ENCODE measurements around the gene GK.
A peak's percentile ranks its signal among the peaks of the same experiment; 100 is the strongest.
"Not testable (repeated sequence)": the region's sequence is repeated elsewhere in the genome, so short reads cannot be mapped to it uniquely, and the experiment has no call there.

GK gene

DNA sequence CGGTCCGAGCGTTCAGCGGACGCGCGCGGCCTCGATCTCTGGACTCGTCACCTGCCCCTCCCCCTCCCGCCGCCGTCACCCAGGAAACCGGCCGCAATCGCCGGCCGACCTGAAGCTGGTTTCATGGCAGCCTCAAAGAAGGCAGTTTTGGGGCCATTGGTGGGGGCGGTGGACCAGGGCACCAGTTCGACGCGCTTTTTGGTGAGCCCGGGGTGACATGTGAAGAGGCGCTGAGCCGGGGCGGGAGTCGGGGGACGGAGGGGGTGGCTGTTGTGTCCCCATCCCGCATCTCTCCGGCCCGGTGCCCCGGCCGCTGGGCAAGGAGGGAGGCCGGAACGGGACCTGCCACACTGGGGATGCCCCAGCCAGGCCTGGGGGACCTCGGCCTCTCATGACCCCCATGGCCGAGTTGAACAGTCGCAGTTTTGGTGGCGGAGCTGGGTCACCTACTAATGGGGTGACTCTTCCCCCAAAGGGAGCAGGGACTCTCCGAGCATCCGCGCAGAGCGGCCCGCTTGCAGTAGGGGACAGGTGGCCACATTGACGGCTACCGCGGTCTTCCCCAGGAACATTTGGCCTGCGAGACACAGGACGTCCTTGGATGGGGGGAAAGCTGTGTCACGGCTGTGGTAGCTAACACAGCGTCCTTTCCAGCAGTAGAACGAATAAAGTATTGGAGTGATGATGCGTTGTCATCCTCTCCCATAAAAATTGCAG, at the start of gene GK:
TSS of gene GK (plus strand) at position 9 of the 717 bp plus-strand sequence. CDS start at position 124, 115 bp downstream.
- DNase-seq: peak; percentile 43

DNA sequence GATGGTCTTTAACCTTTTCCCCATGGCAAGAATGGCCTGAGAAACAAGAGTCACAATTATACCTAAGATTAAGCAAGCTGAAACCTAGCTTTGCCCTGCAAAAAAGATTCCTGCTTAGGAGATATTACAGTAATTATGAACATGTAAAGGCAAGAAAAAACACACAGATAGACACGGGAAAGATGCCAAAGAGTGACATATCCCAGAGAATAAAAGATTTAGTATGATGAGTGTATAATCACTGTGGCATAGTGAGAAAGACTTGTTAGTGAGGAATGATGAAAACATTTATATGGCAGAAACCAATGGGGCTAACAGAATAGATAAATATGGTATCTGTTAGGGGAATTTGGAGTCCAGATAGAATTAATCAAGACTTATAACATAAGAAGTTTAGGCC, 46.1 kb upstream of the GK start:
- no peak for DNase-seq

DNA sequence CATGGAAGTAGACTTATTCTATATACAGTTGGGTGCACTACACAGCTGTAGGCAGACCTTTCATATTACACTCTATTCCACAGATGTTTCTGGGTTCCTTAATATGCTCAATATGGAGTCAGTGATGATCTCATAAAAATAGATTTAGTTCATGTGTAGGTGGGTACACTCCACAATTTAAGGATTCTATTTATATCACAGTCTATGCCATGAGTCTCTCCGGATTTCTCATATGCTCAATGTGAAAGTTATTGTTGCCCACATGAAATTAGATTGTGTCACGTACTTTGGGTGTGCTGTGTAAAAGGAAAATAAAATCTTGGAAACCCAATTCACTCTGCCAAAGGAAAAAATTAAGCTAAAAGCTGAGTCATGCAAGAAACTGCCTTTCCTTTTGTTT, 43.2 kb upstream of the GK start:
- no peak for DNase-seq

DNA sequence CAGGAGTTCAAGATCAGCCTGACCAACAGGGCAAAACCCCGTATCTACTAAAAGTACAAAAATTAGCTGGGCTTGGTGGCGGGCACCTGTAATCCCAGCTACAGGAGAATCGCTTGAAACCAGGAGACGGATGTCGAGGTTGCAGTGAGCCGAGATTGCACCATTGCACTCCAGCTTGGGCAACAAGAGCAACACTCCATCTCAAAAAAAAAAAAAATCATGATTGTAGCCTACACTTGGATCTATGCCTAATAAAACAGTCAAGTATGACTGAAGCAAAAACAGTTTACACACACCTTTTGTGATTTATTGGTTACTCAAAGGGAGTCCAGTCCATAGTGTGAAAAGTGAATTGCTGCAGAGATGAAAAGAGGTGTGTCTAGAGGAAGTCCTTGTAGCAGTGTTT, 41.0 kb upstream of the GK start:
- no peak for DNase-seq

DNA sequence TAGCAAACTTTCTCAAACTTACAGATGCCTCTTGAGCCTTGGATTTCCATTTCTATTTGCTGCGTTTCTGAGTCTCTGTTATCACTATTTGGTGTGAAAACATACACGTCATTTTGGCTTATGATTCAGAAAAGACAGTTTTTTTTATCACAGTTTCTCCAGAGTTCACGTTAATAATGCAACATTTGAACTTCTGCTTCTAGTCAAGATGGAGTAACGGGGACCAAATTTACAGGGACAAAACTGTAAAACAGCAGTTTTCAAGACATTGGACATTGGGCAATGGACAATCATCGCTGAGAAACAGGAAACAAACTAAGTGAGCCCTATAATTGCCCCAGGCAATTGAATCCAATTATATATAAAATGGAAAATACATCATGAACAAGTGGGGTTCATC, 39.5 kb upstream of the GK start:
- no peak for DNase-seq

DNA sequence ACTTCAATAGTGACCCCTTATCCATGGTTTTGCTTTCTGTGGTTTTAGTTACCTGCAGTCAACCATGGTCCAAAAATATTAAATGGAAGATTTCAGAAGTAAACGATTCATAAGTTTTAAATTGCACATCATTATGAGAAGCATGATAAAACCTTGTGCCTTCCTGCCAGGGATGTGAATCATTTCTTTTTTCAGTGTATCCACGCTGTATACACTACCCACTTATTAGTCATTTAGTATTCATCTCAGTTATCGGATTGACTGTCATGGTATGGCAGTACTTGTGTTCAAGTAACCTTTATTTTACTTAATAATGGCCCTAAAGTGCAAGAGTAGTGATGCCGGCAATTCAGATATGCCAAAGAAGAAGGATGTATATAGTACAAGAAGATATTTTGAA, 38.0 kb upstream of the GK start:
- DNase-seq: no peak

DNA sequence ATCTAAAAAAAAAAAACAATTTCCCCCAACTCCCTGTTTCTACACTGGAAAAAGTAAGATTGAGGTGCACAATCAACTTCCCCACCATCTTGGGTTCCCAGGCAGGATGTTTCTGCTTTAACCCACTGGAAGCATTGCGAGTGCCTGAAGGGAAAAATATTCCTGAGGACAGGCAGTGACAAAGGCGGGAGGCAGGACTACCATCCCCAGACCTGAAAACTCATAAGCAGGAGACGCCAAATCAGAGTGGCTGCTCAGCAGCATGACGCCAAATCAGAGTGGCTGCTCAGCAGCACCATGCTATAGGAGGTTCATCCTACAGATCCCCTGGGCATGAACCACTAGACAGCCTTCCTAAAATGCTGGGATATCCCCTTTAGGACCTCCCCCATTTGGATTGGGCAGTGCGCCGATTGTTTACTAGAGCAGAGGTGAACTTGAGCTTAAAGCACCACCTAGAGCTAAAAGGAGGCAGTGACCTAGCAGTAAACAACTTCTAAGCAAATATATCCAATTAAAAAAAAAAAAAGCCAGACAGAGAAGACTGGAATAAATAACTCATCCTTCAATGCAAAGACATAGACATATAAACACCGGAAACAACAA, 35.0 kb upstream of the GK start:
- no peak for DNase-seq

DNA sequence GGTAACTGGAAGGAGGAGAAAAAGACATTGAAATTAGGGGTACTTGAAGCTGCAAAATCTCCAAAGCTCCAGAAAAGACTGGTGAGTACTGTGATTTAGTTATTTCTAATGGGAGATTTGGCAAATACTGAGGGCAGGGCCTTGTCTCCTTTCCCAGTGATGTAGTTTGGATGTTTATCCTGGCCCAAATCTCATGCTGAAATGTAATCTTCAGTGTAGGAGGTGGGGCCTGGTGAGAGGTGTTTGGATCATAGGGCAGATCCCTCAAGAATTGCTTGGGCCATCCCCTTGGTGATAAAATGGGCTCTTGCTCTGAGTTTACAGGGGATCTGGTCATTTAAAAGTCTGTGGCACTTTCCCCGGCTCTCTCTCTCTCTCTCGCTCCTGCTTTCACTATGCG, 33.1 kb upstream of the GK start:
- DNase-seq: no peak

DNA sequence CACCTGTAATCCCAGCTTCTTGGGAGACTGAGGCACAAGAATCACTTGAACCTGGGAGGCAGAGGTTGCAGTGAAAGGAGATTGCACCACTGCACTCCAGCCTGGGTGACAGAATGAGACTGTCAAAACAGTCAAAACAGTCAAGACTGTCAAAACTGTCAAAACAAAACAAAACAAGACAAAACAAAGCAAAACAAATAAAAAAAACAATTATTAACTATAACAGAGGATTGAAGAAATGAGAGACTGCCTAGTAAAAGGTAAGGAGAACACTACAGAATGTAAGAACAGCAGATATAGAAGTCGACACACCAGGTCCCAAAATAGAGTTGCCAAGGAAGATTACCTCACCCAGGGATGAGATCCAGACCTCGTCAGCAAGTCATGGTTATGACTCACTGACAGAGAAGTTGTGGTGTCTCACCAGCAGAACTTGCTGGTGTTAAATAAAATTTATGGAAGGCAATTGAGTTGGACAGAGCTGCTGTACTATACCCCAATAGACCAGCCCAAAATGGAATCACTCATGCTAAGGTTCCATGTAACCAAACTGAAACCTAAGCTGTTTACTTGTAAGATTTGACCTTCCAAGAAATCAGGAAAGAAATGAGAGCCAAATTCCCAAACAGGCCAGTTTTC, 32.1 kb upstream of the GK start:
- DNase-seq: no peak

DNA sequence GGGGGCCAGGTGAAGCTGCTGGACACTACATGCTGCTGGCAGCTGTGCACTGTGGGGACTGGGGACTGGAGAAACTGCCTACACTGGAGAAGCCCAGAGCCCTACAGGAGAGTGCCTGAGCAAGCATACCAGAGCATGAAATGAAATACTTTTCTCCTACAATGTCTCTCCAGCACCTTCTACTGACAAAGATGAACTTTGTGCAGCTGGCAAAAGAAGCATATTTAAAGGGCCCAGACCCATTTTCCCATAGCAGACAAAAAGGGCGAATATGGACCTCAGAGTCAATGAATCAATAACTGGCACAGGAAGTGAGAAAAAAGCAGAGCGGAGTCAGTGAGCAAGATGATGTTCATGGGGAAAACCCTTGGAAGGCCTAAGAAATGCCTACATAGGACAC, 30.9 kb upstream of the GK start:
- DNase-seq: no peak

DNA sequence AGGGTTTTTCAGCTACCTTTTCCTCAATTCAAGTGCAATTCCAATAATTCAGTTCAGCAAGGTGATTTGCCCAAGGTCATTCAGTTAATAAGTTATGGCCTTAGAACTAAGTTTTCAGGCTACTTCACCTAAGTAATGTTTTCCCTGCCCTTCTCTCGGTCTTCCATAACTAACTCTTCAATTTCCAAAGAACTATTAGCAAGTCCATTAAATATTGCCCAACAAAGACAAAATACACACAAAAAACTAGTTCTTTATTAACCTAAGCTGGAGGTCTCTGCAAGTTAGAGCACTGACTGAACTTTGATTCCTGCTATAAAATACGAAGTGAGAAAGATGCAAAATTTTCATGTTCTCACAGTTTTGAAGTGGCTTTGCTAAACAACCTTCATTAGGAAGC, 26.8 kb upstream of the GK start:
- DNase-seq: no peak

DNA sequence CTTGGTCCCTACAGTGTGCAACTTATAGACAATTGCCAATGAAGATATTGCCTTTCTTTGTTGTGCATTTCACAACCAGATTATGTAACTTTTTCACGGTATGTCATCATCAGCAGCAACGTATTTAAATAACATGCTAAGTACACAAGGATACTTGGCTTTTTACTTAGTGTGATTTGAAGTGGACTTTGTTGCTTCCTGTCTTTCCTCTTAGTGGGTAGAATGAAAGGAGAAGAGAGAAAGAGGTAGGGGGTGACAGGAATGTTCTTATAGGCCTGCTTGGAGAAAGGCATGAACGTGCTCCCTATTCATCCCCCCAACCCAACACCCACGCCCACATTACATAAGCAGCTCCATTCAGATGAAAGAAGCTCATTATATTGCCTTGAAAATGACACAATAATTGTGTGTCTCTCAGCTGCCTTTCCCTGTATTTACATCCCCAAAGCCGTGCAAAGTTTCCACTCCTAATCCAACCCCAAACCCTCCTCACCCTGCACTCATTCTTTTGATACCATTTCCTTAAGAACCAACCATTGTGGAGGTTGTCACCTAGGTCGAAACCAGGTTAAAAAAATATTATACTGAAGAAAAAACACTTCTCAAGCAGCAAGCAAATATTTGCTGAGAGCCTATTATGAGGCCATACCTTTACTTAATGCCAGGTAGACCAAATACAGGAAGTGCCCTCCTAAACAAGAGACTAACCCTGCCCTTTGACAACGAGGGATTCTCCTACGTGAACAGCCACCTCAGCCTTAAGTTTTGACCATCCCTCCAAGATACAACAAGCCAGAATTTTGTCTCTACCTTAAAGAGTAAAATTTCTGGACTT, 25.2 kb upstream of the GK start:
- no peak for DNase-seq

DNA sequence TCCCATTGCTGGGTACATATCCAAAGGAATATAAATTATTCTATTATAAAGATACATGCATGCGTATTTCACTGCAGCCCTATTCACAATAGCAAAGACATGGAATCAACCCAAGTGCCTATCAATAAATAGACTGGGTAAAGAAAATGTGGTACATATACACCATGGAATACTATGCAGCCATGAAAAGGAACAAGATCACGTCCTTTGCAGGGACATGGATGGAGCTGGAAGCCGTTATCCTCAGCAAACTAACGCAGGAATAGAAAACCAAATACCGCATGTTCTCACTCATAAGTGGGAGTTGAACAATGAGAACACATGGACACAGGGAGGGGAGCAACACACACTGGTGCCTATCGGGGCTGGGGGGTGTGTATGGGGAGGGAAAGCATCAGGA, 19.2 kb upstream of the GK start:
- DNase-seq: not testable (repeated sequence)

DNA sequence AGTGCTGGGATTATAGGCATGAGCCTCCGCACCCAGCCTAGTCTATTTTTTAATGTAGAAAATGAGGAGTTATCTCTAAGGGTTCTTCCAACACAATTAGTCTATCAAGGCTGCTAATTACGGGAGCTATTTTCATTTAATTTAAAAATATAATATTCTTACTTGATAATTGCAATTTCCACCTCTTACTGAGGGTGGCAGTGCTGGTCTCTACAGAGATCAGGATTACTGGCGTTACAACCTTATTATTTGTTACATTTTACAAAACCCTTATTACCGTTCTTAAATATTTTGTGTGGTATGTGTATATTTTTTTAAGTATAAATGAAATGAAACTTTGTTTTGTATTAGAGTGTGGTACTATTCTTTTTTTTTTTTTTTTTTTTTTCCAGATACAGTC, 17.6 kb upstream of the GK start:
- no peak for DNase-seq

DNA sequence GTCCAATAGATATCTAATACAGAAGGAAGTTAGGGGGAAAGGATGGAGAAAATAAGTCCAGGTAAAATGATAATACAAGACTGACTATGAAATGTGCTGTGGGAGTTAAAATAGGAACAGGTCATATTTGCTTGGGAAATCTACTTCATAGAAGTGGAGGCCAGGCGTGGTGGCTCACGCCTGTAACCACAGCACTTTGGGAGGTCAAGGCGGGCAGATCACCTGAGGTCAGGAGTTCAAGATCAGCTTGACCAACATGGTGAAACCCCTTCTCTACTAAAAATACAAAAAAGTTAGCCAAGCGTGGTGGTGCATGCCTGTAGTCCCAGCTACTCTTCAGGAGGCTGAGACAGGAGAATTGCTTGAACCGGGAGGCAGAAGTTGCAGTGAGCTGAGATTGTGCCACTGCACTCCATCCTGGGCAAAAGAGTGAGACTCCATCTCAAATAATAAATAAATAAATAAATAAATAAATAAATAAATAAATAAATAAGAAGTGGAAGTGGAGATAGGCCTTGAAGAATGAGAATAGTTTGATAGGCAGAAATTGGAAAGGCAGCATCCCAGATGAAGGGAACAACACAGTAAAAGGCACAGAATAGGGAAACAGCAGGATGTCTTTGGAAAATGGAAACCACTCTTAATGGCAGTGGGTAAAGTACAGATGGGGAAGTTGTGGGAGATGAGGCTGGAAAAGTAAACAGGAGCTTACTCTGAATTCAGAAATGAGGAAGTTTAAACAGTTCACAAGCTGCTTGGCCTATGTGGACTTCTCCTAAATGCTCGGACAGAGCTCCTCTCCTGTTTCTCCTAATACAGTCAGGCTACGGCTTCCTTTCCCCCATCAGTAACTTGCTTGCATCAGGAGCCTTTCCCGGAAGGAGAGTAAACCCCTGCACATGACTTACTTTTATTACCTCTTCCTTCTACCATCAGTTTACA, 15.1 kb upstream of the GK start:
- no peak for DNase-seq

DNA sequence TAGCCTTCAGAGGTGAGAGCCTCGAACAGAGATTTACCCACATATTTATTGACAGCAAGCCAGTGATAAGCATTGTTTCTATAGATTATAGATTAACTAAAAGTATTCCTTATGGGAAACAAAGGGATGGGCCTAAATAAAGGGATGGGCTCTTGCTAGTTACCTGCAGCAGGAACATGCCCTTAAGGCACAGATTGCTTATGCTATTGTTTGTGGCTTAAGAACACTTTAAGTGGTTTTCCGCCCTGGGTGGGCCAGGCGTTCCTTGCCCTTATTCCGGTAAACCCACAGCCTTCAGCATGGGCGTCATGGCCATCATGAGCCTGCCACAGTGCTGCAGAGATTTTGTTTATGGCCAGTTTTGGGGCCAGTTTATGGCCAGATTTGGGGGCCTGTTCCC, 13.5 kb upstream of the GK start:
- DNase-seq: not testable (repeated sequence)

DNA sequence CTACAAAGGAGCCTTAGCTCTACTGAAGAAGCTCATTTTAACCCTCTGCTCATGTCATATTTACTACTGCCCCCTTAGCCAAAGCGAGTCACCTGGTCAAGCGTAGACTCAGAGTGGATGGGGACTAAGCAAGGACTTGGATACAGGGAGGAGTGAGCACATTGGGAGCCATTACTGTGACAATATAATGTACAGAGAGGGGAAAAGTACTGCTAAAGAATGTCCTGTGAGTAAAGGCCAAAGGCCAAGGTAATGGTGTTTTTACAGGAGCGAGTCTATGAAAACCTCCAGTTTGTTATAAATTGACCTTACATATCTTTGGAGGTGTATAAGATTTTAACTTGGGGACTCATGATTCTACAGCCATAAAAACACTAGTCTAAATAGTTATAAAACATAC, 10.6 kb upstream of the GK start:
- no peak for DNase-seq

DNA sequence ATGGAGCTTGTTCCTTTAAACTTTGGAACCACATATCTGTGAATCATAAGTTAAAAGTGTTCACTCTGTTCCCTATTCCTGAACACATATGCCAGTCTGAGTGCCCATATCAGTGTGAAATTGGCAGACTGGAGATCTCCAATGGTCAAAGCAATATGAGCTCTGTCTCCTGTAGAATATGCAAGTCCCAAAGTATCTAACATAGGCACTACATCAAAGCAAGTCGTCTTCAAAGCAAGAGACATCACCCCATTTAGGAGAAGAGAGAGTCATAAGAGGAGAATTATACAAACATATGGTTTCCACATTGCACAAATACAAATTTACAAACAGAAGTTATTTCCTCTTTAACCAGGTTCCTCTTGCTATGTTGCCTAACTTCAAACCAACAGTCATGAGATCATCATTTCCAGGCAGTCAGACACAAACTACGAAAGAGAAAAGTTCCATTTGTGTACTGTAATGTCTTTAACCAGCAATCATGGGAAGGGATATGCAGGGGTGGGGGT, 9.9 kb upstream of the GK start:
- no peak for DNase-seq

DNA sequence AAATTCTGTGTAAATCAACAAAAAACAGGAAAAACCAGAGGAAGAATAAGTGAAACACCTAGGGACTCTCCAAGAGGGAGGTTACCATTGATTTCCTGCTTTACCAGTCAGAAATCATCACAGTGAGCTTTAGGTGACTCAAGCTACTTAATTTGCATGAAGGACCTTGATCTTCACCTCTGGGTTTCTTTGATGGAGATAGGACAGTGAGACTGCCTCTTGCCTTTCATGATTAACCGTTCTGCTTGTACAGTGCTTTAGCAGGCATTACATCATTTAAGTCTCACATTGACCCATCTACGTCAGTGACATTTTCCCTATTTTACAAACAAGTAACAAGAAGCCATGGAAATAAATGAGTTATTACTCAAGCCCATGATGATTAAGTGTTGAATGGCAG, 3.4 kb upstream of the GK start:
- DNase-seq: no peak

DNA sequence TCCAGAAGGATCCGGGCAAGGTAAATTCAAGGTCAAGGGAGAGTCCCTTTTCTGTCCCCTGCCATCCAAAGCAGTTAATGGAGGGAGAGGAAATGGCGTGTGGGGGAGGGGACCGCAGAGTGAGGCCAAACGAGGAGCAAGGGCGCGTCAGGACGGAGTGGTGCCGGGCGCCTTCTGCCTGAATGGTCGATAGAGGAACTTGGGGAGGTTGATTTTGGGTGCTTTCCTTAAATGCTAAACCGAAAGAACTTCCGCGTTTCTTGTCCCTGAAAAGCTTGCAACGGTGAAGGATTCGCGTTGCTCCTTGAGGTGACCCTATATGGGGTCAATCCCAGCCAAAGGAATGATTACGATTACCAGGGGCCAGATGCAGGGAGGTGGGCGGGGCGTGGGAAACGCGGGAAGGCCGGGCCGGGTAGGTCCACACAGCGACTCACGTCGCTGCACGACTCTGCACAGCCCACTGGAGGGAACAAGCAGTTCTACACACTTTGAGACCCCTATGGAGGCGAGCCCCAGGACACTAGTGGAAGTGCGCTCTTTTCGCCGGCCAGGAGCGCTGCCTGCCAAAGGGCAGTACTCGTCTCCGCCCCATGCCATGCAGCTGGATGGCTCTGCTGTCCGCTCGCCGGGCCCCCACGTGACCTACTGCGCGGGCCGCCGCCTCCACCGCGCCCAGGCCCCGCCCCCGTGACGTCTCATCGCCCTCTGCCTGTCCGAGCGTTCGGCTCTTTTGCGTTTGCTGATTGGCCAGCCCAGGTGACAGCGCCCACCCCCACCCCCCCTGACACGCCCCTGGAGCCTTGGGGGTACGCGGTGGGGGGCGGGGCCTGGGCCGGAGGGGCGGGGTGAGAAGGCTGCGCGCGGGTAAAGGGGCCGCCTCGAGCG, 452 bp upstream of the GK start:
- DNase-seq: peak; percentile 93

DNA sequence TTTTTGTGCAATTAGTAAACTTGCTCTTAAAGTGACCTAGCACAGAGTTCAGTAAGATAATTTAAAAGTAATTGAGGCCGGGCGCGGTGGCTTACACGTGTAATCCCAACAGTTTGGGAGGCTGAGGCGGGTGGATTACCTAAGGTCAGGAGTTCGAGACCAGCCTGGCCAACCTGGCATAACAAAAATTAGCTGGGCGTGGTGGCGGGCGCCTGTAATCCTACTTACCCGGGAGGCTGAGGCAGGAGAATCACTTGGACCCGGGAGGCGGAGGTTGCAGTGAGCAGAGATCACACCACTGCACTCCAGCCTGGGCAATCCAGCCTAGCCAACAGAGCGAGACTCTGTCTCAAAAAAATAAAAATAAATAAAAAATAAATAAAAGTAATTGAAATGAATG, 1.2 kb downstream of the GK start:
- DNase-seq: peak; percentile 24
